GM18517 (cell line): Measurements from ENCODE around the gene NDFIP1.
"Not testable (repeated sequence)": the region's sequence is repeated elsewhere in the genome, so short reads cannot be mapped to it uniquely, and the experiment has no call there.

ENCODE experiments used
- ATAC-seq: cut with Tn5 transposase; IDR thresholded peaks from one replicate; pipeline ENCODE4 v1.9.1; 2021; ENCODE audit warnings: mild to moderate bottlenecking, moderate library complexity; ENCODE audit not compliant: unreplicated experiment

NDFIP1 gene

GRCh38 chr5:142183561-142183960, 75.0 kb downstream of the NDFIP1 start:
- ATAC-seq: no peak

DNA sequence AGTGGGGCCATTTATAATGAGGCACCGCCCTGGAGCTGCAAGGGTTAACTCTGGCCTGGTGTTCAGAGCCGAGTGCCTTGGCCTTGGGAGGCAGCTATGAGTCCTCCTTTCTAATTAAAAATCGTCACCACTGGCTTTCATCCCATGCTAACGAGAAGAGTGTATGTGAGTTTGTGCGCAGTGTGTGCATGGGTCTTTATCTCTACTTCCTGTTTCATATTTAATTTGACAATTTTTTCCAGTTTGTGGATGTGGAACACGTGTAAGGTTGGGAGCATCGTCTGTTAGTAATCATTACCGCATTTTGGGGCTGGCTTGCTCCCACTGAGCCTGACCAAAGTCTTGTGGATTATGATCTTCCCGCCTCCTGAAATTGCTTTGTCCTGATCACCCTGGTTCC, 76.4 kb downstream of the NDFIP1 start:
- no peak for ATAC-seq

- no peak for ATAC-seq
Measured at GRCh38 chr5:142186514-142186856, 77.9 kb downstream of the NDFIP1 start.

DNA sequence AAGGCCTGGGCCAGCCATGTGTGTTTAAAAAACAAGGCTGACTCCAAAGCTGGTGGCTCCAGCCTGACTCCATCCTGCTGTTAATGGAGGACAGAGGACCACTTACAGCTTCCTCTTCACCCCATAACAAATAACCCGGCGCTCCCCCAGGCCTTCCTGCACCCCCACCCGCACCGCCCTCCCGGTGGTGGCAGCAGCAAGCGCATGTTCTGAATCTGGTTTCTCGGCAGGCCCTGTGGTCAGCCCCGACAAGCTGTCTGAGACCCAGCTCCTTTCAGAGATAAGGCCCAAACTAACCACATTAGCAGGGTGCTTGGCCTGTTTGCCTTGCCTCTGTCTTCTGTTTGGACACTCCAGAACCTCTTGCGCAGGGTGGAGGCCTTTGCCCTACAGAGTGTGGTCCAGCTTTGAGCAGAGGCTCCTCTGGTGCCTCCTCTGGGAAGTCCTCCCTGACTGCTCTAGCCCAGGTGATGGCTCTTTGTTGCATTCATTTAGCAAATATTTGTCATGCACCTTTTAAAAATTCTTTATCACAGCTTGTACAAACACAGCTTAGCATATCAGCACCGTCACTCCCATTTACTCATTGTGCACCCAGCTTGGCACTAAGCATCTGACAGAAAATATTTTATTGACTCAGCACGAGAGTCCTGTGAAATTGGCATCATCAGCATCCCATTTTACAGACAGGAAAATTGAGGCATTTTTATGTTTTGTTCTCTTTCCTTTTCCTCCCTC, 78.4 kb downstream of the NDFIP1 start:
- ATAC-seq: no peak

- ATAC-seq: not testable (repeated sequence)
Measured at GRCh38 chr5:142188691-142189090, 80.1 kb downstream of the NDFIP1 start.

DNA sequence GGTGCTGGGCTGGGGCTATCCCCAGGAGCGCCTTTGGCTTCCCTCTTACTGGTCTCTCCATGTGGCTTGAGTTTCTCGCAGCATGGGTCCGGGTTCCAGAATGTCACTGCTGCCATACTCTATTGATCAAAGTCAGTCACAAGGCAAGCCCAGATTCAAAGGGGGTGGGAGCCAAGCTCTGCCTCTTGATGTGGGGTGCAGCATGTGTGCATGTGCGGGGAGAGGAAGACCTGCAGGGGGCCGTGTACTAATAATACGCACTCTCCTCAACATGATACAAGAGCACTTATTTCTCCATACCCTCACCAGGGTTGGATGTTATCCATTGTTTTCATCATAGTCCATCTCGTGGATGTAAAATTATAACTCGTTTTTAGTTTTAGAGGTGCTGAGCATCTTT, 81.2 kb downstream of the NDFIP1 start:
- ATAC-seq: no peak

DNA sequence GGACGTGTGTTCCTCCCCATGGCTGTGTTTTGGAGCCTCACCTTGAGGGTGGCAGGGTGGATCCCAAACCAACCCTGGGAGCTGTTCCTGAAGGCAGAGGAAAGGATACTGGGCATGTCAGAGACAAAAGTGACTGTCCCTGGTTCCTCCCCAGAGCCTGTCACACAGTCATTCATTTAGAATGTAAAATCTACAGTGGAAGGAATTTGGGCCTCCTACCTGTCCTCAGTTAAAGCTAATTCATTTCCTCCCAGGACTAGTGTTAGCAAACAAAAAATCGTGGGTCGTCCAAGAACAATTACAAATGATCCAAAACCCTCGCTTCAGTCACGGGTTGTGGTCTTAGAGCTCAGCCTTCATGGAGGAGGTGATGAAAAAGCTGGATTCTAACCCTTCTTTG, 83.2 kb downstream of the NDFIP1 start:
- no peak for ATAC-seq

GRCh38 chr5:142192286-142193113, 83.9 kb downstream of the NDFIP1 start:
- ATAC-seq: no peak

GRCh38 chr5:142193114-142193428, 84.5 kb downstream of the NDFIP1 start:
- no peak for ATAC-seq

DNA sequence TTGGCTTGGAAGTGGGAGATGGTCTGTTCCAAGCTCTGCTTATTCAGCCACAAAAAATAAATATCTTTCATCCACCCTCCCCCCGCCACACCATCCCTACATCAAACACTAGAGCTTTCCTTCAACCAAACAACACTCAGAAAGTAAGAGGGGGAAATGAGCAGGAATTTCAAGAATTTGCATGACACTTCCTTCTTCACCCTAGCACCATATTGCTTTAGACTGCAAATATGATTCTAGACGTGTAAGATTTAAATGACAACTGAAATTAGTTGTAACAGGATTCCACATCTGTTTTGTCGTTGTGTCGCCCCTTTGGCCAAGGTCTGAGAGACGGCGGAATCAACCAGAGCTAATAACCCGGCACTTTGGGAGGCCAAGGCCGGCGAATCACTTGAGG, 88.5 kb downstream of the NDFIP1 start:
- ATAC-seq: no peak

DNA sequence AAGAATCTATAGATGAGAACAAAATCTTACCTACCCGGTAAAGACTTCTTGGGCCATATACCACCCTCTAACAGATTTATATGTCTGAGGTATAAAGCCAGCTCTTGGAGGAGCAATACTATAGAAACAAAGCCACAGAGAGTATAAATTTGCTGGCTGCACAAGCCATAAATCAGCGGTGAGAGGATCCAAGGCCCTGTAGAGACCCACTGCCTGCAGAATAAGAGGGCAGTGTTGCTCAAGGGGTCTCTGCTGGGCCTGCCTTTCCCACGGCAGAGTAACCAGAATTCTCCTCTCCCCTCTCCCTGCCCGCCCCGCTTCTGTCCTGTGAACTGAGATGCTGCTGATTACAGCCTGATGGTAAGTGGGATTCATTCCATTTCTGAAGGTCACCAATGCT, 89.2 kb downstream of the NDFIP1 start:
- no peak for ATAC-seq

GRCh38 chr5:142199388-142199787, 90.8 kb downstream of the NDFIP1 start:
- ATAC-seq: no peak

- ATAC-seq: no peak
Measured at GRCh38 chr5:142200387-142200786, 91.8 kb downstream of the NDFIP1 start.

DNA sequence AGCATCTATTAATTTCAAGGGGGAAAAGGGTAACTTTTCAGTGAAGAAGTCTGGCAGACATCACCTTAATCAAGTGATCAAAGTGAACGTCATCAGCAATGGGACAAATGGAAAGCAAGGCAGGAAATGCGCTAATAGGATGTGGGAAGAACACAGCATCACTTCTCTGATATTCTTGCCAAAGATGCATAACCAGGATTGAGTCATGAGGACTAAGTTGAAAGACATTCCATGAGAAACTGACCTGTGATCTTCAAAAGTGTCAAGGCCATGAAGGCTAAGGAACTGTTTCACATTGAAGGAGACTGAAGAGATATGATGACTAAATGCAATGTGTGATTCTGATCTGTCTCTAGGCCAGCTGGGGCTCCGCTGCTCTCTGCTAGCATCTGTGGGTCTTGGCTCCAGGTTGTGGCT, 92.9 kb downstream of the NDFIP1 start:
- ATAC-seq: no peak

DNA sequence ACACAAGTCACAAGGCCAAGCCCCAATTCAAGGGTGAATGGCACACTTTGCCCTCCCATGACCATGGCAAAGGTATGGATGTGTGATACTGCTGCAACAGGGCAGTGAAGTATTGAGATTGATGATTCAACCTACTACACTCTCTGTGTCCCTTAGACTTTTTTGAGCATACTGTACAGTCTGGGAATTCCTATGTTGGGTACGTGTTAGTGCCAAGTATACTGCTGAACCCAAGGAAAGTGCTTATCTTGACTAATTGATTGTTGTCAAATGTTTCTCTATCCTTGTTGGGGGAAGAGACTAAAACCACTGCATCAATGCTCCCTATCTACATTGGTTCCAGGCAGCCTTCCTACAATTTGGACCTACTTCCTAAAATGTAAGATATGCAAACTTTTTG, 93.7 kb downstream of the NDFIP1 start:
- ATAC-seq: no peak
